HepG2 (cell line): ENCODE results near the gene NDUFAF3. TPM values are rescaled to one million over a fixed set of nuclear protein-coding genes. Genes with fewer than 3 reads are reported as not detected.

Source experiments
- AHR ChIP-seq: IDR thresholded peaks from 2 replicates; pipeline ENCODE4 v1.6.1; 2018; ENCODE audit warnings: missing genetic modification reagents, missing compliant biosample characterization
- CBX5 ChIP-seq: sonication (generic); formaldehyde crosslinking; IDR thresholded peaks from 2 replicates; pipeline ENCODE4 v1.4.0; 2020; ENCODE audit warnings: missing genetic modification reagents, borderline replicate concordance
- CREB1 ChIP-seq, 2 experiments: fragments of 450-650 bp in 1 of 2; IDR thresholded peaks; 2 replicates each; pipeline ENCODE4 v1.6.1; 2016 to 2017; ENCODE audit warnings: control low read depth in 1 of 2, mild to moderate bottlenecking in 1 of 2, missing compliant biosample characterization in 1 of 2, missing genetic modification characterization in 1 of 2
- DNMT1 ChIP-seq: sonication (generic); formaldehyde crosslinking; IDR thresholded peaks from 2 replicates; pipeline ENCODE4 v1.5.1; 2020; ENCODE audit warnings: mild to moderate bottlenecking, missing genetic modification reagents
- DPF2 ChIP-seq: sonication (generic); formaldehyde crosslinking; IDR thresholded peaks from 2 replicates; pipeline ENCODE4 v1.4.0; 2020; ENCODE audit warnings: mild to moderate bottlenecking, low read depth, missing genetic modification reagents, borderline replicate concordance
- FOXO1 ChIP-seq: sonication (generic); formaldehyde crosslinking; IDR thresholded peaks from 2 replicates; pipeline ENCODE4 v1.4.0; 2020; ENCODE audit warnings: missing genetic modification reagents
- GATAD2A ChIP-seq: IDR thresholded peaks from 2 replicates; pipeline ENCODE4 v1.6.1; 2016
- GLI4 ChIP-seq: sonication (generic); formaldehyde crosslinking; IDR thresholded peaks from 2 replicates; pipeline ENCODE4 v1.5.1; 2020; ENCODE audit warnings: missing genetic modification reagents, mild to moderate bottlenecking, moderate library complexity, borderline replicate concordance
- HMGA1 ChIP-seq: sonication (generic); formaldehyde crosslinking; conservative IDR thresholded peaks from 2 replicates; pipeline ENCODE4 v1.4.0; 2020; ENCODE audit warnings: missing genetic modification reagents
- KLF13 ChIP-seq: sonication (generic); formaldehyde crosslinking; IDR thresholded peaks from 2 replicates; pipeline ENCODE4 v1.4.0; 2020; ENCODE audit warnings: mild to moderate bottlenecking, missing genetic modification reagents
- MEIS2 ChIP-seq: sonication (generic); formaldehyde crosslinking; IDR thresholded peaks from 2 replicates; pipeline ENCODE4 v1.9.0; 2021; ENCODE audit warnings: mild to moderate bottlenecking, missing genetic modification reagents
- SALL1 ChIP-seq: sonication (generic); formaldehyde crosslinking; IDR thresholded peaks from 2 replicates; pipeline ENCODE4 v1.8.0; 2022; ENCODE audit warnings: mild to moderate bottlenecking, missing genetic modification reagents
- ZMYM2 ChIP-seq: sonication (generic); formaldehyde crosslinking; IDR thresholded peaks from 2 replicates; pipeline ENCODE4 v1.8.0; 2022; ENCODE audit warnings: mild to moderate bottlenecking, missing genetic modification reagents
- ZNF547 ChIP-seq: sonication (generic); formaldehyde crosslinking; IDR thresholded peaks from 2 replicates; pipeline ENCODE4 v1.5.1; 2020; ENCODE audit warnings: mild to moderate bottlenecking, missing genetic modification reagents
- ZNF556 ChIP-seq: sonication (generic); formaldehyde crosslinking; IDR thresholded peaks from 2 replicates; pipeline ENCODE4 v1.4.0; 2020; ENCODE audit warnings: mild to moderate bottlenecking, missing genetic modification reagents, borderline replicate concordance
- ZNF75D ChIP-seq: sonication (generic); formaldehyde crosslinking; IDR thresholded peaks from 2 replicates; pipeline ENCODE4 v1.8.1; 2023; ENCODE audit warnings: missing genetic modification reagents, mild to moderate bottlenecking, borderline replicate concordance
- polyA plus RNA-seq, 8 experiments: library from polyadenylated mRNA; depleted of rRNA in 3 of 8; stranded (reverse) in 7 of 8; unstranded in 1 of 8; fragments of >200 nt; fragmentation: Illumina TruSeq in 4 of 8; extraction: Trizol in 4 of 8; gene quantifications; 2 replicates each; pipeline versions ENCODE4 v1.2.1 to v1.2.3, GENCODE V29; 2011 to 2016; ENCODE audit warnings: low read depth in 4 of 8, missing spikeins in 1 of 8, mixed read lengths in 1 of 8; ENCODE audit not compliant: insufficient read depth in 1 of 8
- total RNA-seq, 5 experiments: library from RNA; depleted of rRNA; stranded (reverse); fragments of >200 nt; fragmentation: Illumina TruSeq; extraction: Trizol; gene quantifications; 2 replicates each; pipeline ENCODE4 v1.2.3, GENCODE V29; 2016; ENCODE audit warnings: low read depth in 1 of 5
- TF ChIP-seq, protein P1 (sequence below): sonication (generic); formaldehyde crosslinking; IDR thresholded peaks from 2 replicates; pipeline ENCODE4 v1.9.0; 2022; ENCODE audit warnings: low read depth, missing genetic modification reagents
- TF ChIP-seq, protein P2 (sequence below): sonication (generic); formaldehyde crosslinking; IDR thresholded peaks from 2 replicates; pipeline ENCODE4 v1.4.0; 2020; ENCODE audit warnings: mild to moderate bottlenecking, missing genetic modification reagents
- TF ChIP-seq, protein P3 (sequence below): sonication (generic); formaldehyde crosslinking; IDR thresholded peaks from 2 replicates; pipeline ENCODE4 v1.4.0; 2020; ENCODE audit warnings: mild to moderate bottlenecking, missing genetic modification reagents
- TF ChIP-seq, protein P4 (sequence below): sonication (generic); formaldehyde crosslinking; IDR thresholded peaks from 2 replicates; pipeline ENCODE4 v1.4.0; 2020; ENCODE audit warnings: missing genetic modification reagents
- TF ChIP-seq, protein P5 (sequence below): sonication (generic); formaldehyde crosslinking; IDR thresholded peaks from 2 replicates; pipeline ENCODE4 v1.4.0; 2020; ENCODE audit warnings: missing genetic modification reagents

The NDUFAF3 gene
- total and polyA plus RNA-seq, 2 of the 13 experiments (the other 11 are each of a cell fraction or from before 2014, with no cell fraction given): 39.0 to 50.0 TPM

DNA sequence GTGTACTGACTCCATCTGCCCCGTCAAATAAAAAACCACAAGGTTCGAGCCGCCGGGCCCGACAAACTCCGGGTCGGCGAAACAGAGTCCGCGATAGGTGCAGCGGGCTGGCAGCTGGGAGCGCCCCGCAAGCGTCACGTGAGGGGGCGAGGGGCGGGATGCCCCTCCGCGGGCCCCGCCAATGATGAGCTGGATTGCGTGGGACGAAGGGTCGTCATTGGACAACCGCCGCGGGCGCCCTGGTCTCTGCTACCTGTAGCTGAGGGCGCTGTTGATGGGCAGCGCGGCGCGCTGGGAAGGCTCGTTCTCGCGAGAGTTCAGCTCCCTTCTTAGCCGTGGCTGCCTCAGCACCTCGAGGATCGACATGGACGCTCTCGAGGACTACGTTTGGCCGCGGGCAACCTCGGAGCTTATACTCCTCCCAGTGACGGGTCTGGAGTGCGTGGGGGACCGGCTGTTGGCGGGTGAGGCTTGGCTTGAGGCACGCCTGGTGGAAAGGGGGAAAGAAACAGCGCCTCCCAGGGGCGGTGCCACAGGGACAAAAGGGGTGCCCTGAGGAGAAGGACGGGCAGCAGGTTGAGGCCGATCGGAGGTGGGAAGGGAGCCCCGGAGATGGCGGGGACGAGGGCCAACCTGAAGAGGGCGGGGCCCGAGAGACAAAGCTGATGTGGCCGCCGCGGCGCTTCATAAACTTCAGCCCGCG, 14.7 kb upstream of the NDUFAF3 start, which contains the start of gene WDR6 (continued):
- TF ChIP-seq, protein P1, sequence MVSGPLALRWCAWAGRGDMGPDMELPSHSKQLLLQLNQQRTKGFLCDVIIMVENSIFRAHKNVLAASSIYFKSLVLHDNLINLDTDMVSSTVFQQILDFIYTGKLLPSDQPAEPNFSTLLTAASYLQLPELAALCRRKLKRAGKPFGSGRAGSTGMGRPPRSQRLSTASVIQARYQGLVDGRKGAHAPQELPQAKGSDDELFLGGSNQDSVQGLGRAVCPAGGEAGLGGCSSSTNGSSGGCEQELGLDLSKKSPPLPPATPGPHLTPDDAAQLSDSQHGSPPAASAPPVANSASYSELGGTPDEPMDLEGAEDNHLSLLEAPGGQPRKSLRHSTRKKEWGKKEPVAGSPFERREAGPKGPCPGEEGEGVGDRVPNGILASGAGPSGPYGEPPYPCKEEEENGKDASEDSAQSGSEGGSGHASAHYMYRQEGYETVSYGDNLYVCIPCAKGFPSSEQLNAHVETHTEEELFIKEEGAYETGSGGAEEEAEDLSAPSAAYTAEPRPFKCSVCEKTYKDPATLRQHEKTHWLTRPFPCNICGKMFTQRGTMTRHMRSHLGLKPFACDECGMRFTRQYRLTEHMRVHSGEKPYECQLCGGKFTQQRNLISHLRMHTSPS (CRISPR knock-in tag): no peak; the same call in none of the 2 replicates
- TF ChIP-seq, protein P2, sequence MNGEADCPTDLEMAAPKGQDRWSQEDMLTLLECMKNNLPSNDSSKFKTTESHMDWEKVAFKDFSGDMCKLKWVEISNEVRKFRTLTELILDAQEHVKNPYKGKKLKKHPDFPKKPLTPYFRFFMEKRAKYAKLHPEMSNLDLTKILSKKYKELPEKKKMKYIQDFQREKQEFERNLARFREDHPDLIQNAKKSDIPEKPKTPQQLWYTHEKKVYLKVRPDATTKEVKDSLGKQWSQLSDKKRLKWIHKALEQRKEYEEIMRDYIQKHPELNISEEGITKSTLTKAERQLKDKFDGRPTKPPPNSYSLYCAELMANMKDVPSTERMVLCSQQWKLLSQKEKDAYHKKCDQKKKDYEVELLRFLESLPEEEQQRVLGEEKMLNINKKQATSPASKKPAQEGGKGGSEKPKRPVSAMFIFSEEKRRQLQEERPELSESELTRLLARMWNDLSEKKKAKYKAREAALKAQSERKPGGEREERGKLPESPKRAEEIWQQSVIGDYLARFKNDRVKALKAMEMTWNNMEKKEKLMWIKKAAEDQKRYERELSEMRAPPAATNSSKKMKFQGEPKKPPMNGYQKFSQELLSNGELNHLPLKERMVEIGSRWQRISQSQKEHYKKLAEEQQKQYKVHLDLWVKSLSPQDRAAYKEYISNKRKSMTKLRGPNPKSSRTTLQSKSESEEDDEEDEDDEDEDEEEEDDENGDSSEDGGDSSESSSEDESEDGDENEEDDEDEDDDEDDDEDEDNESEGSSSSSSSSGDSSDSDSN (CRISPR knock-in tag): peak; percentile 44; the same call in 1 of the 2 replicates
- TF ChIP-seq MEIS2 (peak; percentile 68), CREB1 (IDR thresholded peaks at IDR 0.05) (peak; percentile 83), CREB1 (CRISPR knock-in tag; IDR thresholded peaks at IDR 0.05) (peak; percentile 82), GATAD2A (0 out of 2 replicates have a peak, but pooled peaks have one; percentile 21), ZMYM2 (CRISPR knock-in tag) (no peak), HMGA1 (no peak), FOXO1 (CRISPR knock-in tag) (peak; percentile 48; the same call in 1 of the 2 replicates), GLI4 (CRISPR knock-in tag) (0 out of 2 replicates have a peak, but pooled peaks have one; percentile 40), DNMT1 (CRISPR knock-in tag) (no peak), DPF2 (CRISPR knock-in tag) (no peak), CBX5 (CRISPR knock-in tag) (peak; percentile 58; the same call in 1 of the 2 replicates), ZNF75D (CRISPR knock-in tag) (no peak), ZNF556 (CRISPR knock-in tag) (0 out of 2 replicates have a peak, but pooled peaks have one; percentile 51), KLF13 (0 out of 2 replicates have a peak, but pooled peaks have one; percentile 42), SALL1 (peak; percentile 78), ZNF547 (peak; percentile 79), AHR (CRISPR knock-in tag) (no peak)
- TF ChIP-seq, protein P3, sequence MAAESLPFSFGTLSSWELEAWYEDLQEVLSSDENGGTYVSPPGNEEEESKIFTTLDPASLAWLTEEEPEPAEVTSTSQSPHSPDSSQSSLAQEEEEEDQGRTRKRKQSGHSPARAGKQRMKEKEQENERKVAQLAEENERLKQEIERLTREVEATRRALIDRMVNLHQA (CRISPR knock-in tag): no peak
- TF ChIP-seq, protein P4, sequence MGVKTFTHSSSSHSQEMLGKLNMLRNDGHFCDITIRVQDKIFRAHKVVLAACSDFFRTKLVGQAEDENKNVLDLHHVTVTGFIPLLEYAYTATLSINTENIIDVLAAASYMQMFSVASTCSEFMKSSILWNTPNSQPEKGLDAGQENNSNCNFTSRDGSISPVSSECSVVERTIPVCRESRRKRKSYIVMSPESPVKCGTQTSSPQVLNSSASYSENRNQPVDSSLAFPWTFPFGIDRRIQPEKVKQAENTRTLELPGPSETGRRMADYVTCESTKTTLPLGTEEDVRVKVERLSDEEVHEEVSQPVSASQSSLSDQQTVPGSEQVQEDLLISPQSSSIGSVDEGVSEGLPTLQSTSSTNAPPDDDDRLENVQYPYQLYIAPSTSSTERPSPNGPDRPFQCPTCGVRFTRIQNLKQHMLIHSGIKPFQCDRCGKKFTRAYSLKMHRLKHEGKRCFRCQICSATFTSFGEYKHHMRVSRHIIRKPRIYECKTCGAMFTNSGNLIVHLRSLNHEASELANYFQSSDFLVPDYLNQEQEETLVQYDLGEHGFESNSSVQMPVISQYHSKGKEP (CRISPR knock-in tag): no peak
- TF ChIP-seq, protein P5, sequence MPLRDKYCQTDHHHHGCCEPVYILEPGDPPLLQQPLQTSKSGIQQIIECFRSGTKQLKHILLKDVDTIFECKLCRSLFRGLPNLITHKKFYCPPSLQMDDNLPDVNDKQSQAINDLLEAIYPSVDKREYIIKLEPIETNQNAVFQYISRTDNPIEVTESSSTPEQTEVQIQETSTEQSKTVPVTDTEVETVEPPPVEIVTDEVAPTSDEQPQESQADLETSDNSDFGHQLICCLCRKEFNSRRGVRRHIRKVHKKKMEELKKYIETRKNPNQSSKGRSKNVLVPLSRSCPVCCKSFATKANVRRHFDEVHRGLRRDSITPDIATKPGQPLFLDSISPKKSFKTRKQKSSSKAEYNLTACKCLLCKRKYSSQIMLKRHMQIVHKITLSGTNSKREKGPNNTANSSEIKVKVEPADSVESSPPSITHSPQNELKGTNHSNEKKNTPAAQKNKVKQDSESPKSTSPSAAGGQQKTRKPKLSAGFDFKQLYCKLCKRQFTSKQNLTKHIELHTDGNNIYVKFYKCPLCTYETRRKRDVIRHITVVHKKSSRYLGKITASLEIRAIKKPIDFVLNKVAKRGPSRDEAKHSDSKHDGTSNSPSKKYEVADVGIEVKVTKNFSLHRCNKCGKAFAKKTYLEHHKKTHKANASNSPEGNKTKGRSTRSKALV: peak; percentile 81; the same call in 1 of the 2 replicates
